DMS114 treated with DMSO at 0.1 percent for 48 hours (cell line): ENCODE measurements around the gene EPHB2.

Experiments used
- DNase-seq: peaks from one replicate; lab custom pipeline; 2025; ENCODE audit not compliant: unreplicated experiment; lab: John Stamatoyannopoulos, UW

EPHB2 gene

GRCh38 chr1:22777388-22778057, 66.9 kb downstream of the EPHB2 start:
- no peak for DNase-seq

DNA sequence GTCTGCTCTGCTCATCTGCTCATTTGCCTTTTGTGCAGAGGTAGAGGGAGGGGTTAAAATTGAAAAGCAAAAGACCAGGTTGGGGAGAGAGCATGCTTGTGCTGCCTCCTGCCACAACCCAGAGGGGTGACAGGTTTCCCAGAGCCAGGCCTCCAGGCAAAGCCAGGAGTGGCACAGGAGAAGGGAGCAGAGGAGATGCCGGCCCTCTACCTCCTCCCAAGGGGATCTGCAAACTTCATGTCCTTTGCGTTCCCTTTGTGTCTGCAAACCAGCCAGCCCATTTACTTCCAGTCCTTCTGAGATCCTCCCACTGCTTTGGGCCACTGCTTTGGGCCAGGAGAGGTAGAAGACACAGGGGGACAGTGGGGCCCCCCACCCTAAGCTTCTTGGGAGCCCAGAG, 67.8 kb downstream of the EPHB2 start:
- no peak for DNase-seq

GRCh38 chr1:22778862-22779520, 68.4 kb downstream of the EPHB2 start:
- no peak for DNase-seq

DNA sequence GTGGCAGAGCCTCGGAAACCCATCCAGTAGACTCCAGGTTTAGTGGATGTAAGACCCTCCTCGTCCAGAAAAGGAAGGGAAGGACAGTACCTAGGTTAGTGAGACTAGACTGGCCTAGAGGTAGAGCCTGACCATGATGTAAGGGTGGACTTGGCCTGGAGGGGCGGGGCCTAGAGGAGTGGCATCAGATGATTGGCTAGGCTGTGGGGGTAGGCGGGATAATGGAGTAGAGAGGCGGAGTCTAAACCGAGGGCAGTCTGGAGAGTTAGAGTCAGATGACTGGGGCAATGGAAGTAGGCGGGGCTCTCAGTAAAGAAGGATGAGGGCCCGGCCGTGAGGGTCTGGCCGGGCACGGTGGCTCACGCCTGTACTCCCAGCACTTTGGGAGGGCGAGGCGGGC, 70.1 kb downstream of the EPHB2 start:
- no peak for DNase-seq

GRCh38 chr1:22781483-22781882, 70.8 kb downstream of the EPHB2 start:
- no peak for DNase-seq

- DNase-seq: no peak
Observed at GRCh38 chr1:22782406-22782805, 71.8 kb downstream of the EPHB2 start.

DNA sequence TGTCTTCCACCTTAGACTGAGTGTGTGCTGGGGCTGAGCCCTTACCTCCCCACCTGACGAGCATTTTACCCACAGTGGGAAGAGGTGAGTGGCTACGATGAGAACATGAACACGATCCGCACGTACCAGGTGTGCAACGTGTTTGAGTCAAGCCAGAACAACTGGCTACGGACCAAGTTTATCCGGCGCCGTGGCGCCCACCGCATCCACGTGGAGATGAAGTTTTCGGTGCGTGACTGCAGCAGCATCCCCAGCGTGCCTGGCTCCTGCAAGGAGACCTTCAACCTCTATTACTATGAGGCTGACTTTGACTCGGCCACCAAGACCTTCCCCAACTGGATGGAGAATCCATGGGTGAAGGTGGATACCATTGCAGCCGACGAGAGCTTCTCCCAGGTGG, 73.7 kb downstream of the EPHB2 start:
- DNase-seq: no peak

DNA sequence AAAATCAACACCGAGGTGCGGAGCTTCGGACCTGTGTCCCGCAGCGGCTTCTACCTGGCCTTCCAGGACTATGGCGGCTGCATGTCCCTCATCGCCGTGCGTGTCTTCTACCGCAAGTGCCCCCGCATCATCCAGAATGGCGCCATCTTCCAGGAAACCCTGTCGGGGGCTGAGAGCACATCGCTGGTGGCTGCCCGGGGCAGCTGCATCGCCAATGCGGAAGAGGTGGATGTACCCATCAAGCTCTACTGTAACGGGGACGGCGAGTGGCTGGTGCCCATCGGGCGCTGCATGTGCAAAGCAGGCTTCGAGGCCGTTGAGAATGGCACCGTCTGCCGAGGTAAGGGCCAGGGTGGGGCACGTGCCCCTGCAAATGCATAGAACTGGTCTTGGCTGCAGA, 74.1 kb downstream of the EPHB2 start:
- no peak for DNase-seq

DNA sequence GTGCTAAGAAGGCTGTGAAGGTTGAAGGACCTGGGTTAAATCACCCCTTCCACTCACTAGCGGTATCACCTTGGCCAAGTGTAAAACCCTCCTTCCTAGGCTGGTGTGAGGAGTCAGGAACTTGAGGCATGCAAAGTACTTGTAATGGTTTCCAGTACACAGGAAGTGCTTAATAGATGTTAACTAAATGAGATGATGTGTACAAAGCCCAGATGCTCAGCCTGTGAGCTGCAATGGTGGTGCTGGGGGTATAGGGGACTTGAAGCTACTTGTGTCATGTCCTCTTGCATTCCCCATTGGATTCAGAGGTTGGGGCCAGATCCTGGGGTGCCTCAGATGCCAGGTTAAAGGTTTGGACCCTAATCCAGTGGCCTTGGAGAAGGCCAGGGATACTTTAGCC, 75.5 kb downstream of the EPHB2 start:
- no peak for DNase-seq

DNA sequence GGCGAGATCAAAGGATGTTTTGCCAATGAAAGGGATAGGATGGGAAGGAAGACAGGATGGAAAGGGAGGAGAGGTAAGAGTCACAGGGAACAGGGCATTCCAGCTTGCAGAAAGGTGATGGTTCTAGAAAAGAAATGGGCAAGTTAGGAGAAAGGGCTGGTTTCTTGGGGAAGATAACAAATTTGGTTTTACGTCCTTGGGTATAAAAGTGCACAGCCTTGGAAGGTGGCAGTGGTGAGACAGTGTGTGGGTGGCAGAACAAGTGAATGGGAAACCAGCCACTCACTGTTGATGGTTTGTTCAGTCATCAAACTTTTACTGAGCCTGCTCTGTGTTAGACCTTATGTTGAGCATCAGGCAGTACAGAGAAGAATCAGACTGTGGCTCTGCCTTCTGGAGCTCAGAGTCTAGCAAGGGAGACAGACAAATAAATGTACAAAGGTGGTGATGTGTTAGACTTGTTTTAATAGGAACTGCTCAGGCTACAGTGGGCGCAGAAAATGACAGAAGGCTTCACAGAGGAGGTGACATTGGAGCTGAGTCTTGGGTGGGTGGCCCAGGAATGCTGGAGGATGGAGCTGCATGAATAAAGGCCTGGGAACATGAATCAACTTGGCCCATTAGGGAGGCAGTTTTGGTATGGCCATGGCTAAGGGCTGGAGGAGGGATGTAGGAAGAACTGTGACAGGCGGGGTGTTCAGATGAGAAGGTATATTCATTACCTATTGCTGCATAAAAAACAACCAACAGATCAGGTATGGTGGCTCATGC, 76.3 kb downstream of the EPHB2 start:
- no peak for DNase-seq

- no peak for DNase-seq
Observed at GRCh38 chr1:22787636-22788035, 77.0 kb downstream of the EPHB2 start.

DNA sequence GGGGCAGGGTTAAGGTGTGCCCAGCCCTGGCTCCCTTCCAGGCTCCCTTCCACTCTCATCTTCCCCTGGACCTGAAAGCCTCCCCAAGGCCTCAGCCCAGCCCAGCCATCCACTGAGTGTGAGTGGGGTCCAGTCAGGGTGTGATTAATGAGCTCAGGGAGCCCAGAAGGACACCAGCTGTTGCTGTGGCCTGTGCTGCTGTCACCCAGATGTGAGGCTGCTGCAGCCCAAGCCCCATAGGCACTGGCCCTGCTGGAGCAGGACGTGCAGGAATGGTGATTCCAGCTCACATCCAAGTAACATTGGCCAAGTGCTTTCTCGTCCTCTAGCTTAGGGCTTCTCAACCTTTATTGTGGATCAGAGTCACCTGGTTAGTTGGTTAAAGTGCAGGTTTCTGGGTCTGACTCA, 77.6 kb downstream of the EPHB2 start:
- no peak for DNase-seq

GRCh38 chr1:22789356-22789994, 78.8 kb downstream of the EPHB2 start:
- no peak for DNase-seq

GRCh38 chr1:22790232-22791008, 79.8 kb downstream of the EPHB2 start:
- no peak for DNase-seq

DNA sequence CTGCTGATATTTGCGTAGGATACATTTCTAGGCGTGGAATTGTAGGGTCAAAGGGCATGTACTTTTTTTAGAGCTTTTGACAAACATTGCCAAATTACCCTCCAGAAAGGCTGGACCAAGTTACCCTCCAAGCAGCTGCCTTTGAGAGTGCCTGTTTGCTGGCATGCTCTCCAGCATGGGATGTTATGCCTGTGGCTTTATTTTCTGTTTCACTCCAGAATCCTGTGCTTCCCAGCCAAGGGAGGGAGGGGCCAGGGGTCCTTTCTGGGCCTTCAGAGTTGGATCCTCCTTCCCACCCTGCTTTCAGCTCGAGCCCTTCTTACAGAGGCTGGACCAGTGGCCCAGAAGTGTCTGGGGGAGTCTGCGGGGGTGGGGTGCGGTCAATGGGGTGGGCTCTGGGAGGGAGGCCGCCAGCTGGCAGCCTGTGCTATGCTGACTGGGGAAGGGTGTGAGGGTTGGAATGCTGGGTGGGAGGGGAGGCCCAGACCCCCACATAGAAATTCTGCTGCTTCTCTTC, 81.2 kb downstream of the EPHB2 start:
- DNase-seq: no peak

GRCh38 chr1:22792396-22793160, 81.9 kb downstream of the EPHB2 start:
- no peak for DNase-seq

GRCh38 chr1:22793647-22794046, 83.0 kb downstream of the EPHB2 start:
- DNase-seq: no peak

DNA sequence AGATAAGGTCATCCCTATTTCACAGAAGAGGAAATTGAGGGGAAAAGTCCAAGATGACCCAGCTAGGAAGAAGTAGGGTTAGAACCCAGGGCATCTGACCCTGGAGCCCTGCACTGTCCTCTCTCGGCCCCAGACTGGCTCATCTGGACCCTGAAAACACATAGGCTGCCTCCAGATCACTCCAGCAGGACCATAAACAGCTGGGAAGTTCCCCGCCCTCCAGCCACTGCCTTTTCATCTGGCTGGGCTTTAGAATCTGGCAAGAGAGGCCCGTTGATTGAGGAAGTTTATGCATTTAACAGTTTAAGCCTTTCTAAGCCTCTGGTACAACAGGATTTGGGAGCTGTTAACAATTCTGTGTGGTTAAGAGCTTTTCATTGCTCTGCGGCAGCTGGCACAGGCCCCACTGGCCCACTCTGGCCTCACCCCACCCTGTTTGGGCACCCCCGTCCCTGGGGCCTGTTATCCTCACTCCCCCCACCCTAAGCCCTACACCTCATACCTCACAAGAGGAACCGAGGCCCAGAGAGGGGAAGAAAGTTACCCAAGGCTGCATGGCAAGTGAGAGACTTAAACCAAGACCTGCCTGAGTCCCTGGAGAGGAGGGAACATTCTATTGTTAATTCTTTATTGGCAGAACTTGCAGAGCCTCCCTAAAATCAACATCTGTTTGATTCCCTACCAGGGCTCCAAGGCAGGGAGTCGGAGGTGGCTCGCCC, 84.2 kb downstream of the EPHB2 start:
- no peak for DNase-seq

- no peak for DNase-seq
Observed at GRCh38 chr1:22795366-22795714, 84.7 kb downstream of the EPHB2 start.
